HG03571 (cell line): ENCODE results near the gene PUM1.

ENCODE experiments used
- ATAC-seq: cut with Tn5 transposase; IDR thresholded peaks from one replicate; pipeline ENCODE4 v1.9.1; 2021; ENCODE audit not compliant: unreplicated experiment

Gene PUM1

GRCh38 chr1:30908696-30909364 is 156.7 kb downstream of the PUM1 start, which contains the start of gene SDC3:
Gene SDC3 (minus strand): TSS chr1:30908758. CDS start chr1:30908586, 172 bp downstream.
- no peak for ATAC-seq

GRCh38 chr1:30908316-30908695 is 157.2 kb downstream of the PUM1 start:
- no peak for ATAC-seq

GRCh38 chr1:30907481-30908315 is 157.8 kb downstream of the PUM1 start:
- ATAC-seq, result no peak

GRCh38 chr1:30906631-30907441 is 158.7 kb downstream of the PUM1 start:
- no peak for ATAC-seq

- no peak for ATAC-seq
Observed at GRCh38 chr1:30905916-30906620, 159.4 kb downstream of the PUM1 start.

- ATAC-seq, result no peak
Observed at GRCh38 chr1:30905403-30905802, 160.1 kb downstream of the PUM1 start.

GRCh38 chr1:30904962-30905335 is 160.6 kb downstream of the PUM1 start:
- ATAC-seq, result no peak

- ATAC-seq, result no peak
Observed at GRCh38 chr1:30904191-30904961, 161.1 kb downstream of the PUM1 start.

GRCh38 chr1:30903343-30904034 is 162.0 kb downstream of the PUM1 start:
- ATAC-seq, result no peak

GRCh38 chr1:30902593-30903290 is 162.8 kb downstream of the PUM1 start:
- no peak for ATAC-seq

GRCh38 chr1:30901798-30902581 is 163.5 kb downstream of the PUM1 start:
- no peak for ATAC-seq

GRCh38 chr1:30900931-30901560 is 164.5 kb downstream of the PUM1 start:
- ATAC-seq, result no peak

- no peak for ATAC-seq
Observed at GRCh38 chr1:30900486-30900885, 165.0 kb downstream of the PUM1 start.

- no peak for ATAC-seq
Observed at GRCh38 chr1:30899577-30900389, 165.7 kb downstream of the PUM1 start.

GRCh38 chr1:30898031-30898815 is 167.3 kb downstream of the PUM1 start:
- no peak for ATAC-seq

GRCh38 chr1:30896905-30897304 is 168.6 kb downstream of the PUM1 start:
- no peak for ATAC-seq
